ENCODE measurements around the gene TPCN2.
"Not testable (repeated sequence)": the region's sequence is repeated elsewhere in the genome, so short reads cannot be mapped to it uniquely, and the experiment has no call there.

Gene TPCN2

DNA sequence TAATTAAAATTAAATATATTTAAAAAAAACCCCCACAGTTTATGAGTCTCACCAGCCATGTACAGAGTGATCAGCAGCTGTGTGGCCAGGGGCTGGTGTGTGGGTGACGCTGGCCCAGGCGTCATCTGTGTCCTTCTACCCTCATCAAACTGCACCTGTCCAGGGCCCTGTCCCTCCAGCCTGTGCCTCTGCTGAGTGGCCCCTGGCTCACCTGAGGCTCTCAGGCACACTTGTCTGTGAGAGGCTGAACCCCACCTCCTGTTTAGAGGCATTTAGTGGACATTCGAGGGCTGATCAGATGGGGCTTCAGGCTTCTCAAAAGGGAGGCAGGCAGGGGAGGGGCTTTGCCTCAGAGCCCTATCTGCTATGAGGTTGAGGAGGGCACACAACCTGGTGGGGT is 77.1 kb downstream of the TPCN2 start:
- DNase-seq (ENCODE audit: low read depth in 2 of 2, low spot score in 1 of 2), result no peak

DNA sequence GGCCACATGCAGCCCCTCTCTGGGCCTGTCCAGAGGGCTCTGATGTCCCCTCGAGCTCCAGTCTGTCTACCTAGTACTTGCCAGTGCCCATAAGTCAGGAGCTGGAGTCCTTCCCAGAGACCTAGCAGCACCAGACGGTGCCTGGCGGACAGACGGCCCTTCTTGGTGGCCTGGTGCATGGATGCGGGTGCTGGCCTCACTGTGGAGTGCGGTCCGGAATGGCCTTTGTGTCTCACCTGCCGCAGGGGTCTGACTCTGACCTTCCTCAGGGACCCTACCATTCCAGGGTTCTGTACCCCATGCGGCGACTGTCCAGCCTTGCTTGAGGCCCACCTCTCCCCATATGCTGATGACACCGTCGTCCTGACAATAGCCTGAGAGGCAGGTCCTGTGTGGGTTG is 77.6 kb downstream of the TPCN2 start:
- DNase-seq (ENCODE audit: low read depth in 2 of 2, low spot score in 1 of 2), result no peak

DNA sequence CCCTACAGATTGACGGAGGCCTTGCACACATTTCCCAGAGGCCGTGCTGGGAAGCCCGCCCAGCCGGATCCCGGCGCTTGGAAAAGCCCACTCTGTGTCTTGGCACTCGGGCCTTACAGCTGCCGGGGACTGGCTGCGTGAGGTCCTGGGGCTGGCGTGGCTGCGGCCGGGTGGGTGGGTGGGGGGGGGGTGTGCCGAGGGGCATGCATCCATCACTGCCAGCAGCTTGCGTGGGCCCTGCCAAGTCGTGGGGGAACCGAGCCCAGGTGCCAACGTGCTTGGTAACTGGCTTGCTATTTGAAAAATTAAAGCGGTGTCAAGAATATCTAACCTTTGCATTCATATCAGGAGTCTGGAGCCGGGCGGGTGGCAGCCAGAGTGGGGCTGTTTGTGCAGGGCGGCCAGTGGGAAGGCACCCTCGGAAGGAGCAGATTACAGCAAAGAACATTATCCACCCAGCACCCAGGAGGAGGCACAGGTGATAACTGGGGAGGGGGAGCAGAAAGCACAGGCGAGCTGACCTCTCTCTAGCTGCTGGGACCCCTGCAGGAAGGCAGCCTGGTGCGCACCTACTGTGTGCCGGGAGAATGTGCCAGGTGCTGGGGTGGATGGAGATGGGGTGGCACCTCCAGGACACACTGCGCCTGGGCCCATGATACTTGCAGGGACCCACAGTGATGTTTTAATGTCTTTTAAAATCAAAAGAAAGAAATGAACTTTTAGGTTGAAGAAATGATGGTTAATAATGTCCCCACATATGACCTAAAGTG is 78.5 kb downstream of the TPCN2 start:
- DNase-seq (ENCODE audit: low read depth in 2 of 2, low spot score in 1 of 2), result no peak

DNA sequence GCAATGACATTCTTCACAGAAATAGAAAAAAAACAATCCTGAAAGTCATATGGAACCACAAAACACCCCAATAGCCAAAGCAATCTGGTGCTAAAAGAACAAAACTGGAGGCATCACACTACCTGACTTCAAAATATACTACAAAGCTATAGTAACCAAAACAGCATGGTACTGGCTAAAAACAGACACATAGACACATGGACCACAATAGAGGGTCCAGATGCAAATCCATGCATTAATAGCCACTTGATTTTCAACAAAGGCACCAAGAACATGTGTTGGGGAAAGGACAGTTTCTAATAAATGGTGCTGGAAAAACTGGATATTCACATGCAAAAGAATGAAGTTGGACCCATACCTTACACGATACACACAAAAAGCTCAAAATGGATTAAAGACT is 79.2 kb downstream of the TPCN2 start:
- no peak for DNase-seq (ENCODE audit: low read depth in 2 of 2, low spot score in 1 of 2)

- DNase-seq (ENCODE audit: low read depth in 2 of 2, low spot score in 1 of 2), result no peak
Measured at GRCh38 chr11:69129053-69129452, 80.3 kb downstream of the TPCN2 start.

DNA sequence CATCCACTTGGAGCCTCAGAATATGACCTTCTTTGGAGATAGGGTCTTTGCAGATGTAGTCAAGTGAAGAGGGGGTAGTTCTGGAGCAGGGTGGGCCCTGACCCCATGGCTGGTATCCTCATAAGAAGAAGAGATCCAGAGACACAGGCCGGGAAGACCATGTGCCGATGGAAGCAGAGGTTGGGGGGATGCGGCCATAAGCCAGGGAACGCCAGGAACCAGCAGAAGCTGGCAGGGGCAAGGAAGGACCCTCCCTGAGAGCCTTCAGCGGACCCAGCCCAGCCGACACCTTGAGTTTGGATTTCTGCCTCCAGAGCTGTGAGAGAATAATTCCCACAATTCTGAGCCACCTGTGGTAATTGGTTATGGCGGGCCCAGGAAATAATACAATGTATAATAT is 80.9 kb downstream of the TPCN2 start:
- no peak for DNase-seq (ENCODE audit: low read depth in 2 of 2, low spot score in 1 of 2)

- DNase-seq (ENCODE audit: low read depth in 2 of 2, low spot score in 1 of 2), result no peak
Measured at GRCh38 chr11:69130654-69131053, 81.9 kb downstream of the TPCN2 start.

- no peak for DNase-seq (ENCODE audit: low read depth in 2 of 2, low spot score in 1 of 2)
Measured at GRCh38 chr11:69131121-69131566, 82.4 kb downstream of the TPCN2 start.

- DNase-seq (ENCODE audit: low read depth in 2 of 2, low spot score in 1 of 2), result no peak
Measured at GRCh38 chr11:69131644-69132300, 83.0 kb downstream of the TPCN2 start.

DNA sequence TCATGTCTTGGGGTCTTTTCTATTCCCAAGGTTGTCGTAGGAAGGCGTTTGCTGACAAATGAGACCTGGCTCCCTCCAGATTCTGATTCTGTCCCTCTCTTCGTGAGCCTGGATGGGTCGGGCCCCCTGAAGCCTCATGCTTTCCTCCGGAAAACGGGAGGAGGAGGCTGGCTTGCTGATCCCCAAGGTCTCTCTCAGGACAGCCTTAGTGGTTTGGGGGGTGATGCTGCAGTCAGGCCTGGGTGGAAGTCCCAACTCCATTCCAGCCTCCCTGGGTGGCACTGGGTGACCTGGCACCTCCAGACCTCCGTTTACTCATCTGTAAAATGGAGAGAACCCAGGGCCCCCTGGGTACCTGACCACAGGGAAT is 83.6 kb downstream of the TPCN2 start:
- DNase-seq (ENCODE audit: low read depth in 2 of 2, low spot score in 1 of 2), result no peak

DNA sequence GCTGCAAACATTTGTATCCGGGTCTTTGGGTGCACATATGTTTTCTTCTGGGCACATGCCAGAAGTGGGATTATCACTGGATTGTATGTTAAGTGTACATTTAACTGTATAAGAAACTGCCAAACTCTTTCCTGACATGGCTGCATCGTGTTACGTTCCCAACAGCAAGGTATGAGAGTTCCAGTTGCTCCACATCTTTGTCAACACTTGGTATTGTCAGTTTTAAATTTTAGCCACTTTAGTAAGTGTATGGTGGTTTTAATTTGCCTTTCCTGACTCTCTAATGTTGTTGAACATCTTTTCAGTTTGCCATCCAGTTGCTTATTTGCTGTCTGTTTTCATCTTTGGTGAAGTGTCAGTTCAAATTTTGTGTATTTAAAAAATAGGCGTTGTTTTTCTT is 84.5 kb downstream of the TPCN2 start:
- DNase-seq (ENCODE audit: low read depth in 2 of 2, low spot score in 1 of 2), result no peak

GRCh38 chr11:69134182-69134581 is 85.5 kb downstream of the TPCN2 start:
- DNase-seq (ENCODE audit: low read depth in 2 of 2, low spot score in 1 of 2), result not testable (repeated sequence)

GRCh38 chr11:69134957-69135356 is 86.2 kb downstream of the TPCN2 start:
- no peak for DNase-seq (ENCODE audit: low read depth in 2 of 2, low spot score in 1 of 2)

DNA sequence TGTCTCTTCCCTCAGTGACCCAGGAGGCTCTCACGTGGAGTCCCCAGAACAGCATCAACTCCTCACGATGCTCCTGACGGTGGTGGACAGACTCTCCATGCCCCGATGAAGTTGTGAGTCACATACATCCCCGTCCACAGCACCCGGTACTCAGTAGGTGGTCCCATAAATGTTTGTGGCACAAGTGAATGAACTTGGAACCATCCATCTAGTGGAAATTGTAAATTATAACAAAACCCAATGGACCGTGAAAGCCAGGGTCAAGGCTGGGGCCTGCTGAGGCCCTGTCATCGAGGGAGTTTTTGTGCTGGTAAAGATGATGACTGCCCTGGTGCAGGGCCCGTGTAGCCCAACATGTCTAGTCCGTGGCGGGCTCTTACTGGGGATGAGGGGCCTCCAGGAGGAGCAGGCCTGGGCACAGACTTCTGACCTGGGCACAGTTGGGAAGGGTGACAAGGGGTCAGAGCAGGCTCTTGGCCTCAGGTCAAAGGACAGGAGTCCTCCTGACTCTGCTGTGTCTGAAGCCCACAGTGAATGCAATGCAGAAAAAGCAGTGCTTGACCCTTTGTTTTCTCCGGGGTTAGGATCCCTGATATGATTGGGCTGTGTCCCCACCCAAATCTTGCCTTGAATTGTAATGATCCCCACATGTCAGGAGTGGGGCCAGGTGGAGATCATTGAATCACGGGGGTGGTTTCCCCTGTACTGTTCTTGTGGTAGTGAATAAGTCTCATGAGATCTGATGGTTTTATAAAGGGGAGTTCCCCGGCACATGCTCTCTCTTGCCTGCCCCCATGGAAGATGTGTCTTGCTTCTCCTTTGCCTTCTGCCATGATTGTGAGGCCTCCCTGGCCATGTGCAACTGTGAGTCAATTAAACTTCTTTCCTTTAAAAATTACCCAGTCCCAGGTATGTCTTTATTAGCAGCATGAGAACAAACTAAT is 87.0 kb downstream of the TPCN2 start:
- no peak for DNase-seq (ENCODE audit: low read depth in 2 of 2, low spot score in 1 of 2)

DNA sequence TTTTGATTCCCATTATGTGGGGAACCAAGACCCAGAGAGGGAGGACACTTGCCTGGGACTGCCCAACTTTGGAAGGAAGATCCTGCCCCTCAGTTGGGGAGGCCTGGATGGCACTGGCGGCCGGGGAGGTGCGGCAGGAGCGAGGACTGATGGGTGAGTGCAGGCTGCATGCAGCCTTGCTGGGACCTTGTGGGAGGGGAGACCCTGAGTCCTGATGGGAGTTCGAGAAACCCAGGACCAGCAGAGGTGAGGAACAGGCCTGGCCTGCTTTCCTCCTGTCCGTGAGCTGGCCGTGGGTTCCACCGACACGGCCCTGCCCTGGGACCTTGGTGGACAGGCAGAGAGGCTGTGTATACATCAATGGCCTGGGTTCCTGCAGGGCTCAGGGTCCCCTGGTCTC is 87.7 kb downstream of the TPCN2 start:
- no peak for DNase-seq (ENCODE audit: low read depth in 2 of 2, low spot score in 1 of 2)

- DNase-seq (ENCODE audit: low read depth in 2 of 2, low spot score in 1 of 2), result no peak
Measured at GRCh38 chr11:69137151-69137844, 88.6 kb downstream of the TPCN2 start.

DNA sequence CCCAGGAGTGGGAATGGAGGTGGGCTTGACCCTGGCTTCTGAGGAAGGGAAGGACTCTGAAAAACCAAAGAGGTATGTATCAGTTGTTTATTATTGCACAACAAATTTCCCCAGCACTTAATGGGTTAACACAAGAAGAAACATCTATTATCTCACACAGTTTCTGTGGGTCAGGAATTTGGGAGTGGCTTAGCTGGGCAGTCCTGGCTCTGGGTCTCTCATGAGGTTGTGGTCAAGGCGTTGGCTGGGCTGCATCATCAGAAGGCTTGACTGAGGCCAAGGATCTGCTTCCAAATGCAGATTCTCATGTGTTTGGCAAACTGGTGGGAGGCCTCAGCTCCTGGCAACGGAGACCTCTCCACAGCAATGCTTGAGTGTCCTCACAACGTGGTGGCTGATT is 89.5 kb downstream of the TPCN2 start:
- no peak for DNase-seq (ENCODE audit: low read depth in 2 of 2, low spot score in 1 of 2)

- not testable (repeated sequence) for DNase-seq (ENCODE audit: low read depth in 2 of 2, low spot score in 1 of 2)
Measured at GRCh38 chr11:69140161-69140560, 91.4 kb downstream of the TPCN2 start.

- DNase-seq (ENCODE audit: low read depth in 2 of 2, low spot score in 1 of 2), result no peak
Measured at GRCh38 chr11:69140635-69141034, 91.9 kb downstream of the TPCN2 start.

- no peak for DNase-seq (ENCODE audit: low read depth in 2 of 2, low spot score in 1 of 2)
Measured at GRCh38 chr11:69141742-69142141, 93.0 kb downstream of the TPCN2 start.

- no peak for DNase-seq (ENCODE audit: low read depth in 2 of 2, low spot score in 1 of 2)
Measured at GRCh38 chr11:69142895-69143294, 94.2 kb downstream of the TPCN2 start.
